Panc1 (cell line): ENCODE measurements around the gene ELK4. TPM values are rescaled to one million over a fixed set of nuclear protein-coding genes. Genes with fewer than 3 reads are reported as not detected.

ENCODE experiments used
- ATAC-seq: fragments of 200-7000 bp; cut with Tn5 transposase; 2 replicates; pipeline ENCODE4 v1.9.1; 2020; ENCODE audit warnings: mild to moderate bottlenecking, moderate library complexity
- BruUV-seq: library from RNA; stranded (reverse); fragments of 400-500 nt; replicated peaks from 2 replicates; lab custom pipeline; 2021; lab: Mats Ljungman, UMichigan
- CTCF ChIA-PET: fragments of 300-600 bp; sonication (Branson Sonifier 250); formaldehyde crosslinking; loops from one replicate; lab custom pipeline; 2022; ENCODE audit warnings: antibody characterized with exemption; lab: Charles Lee
- POLR2A ChIA-PET: fragments of 300-600 bp; sonication (Branson Sonifier 250); formaldehyde crosslinking; loops from one replicate; lab custom pipeline; 2022; ENCODE audit warnings: antibody characterized with exemption; lab: Charles Lee
- DNase-seq: peaks from one replicate; pipeline ENCODE4 v3.0.0-alpha.2; 2010; ENCODE audit warnings: low read depth, low spot score
- H3K27ac ChIP-seq: 2 replicates; pipeline ENCODE4 v1.5.1; 2011; ENCODE audit warnings: mild to moderate bottlenecking, low read length, inconsistent platforms
- H3K27me3 ChIP-seq: fragments of 200-500 bp; sonication (Bioruptor generic); 2 replicates; pipeline ENCODE4 v1.6.0; 2014; ENCODE audit warnings: low read length, inconsistent platforms; ENCODE audit not compliant: control insufficient read depth, insufficient read depth
- H3K36me3 ChIP-seq: fragments of 200-500 bp; sonication (Bioruptor generic); 2 replicates; pipeline ENCODE4 v1.5.1; 2014; ENCODE audit warnings: inconsistent platforms, mild to moderate bottlenecking, low read length, moderate library complexity; ENCODE audit not compliant: control insufficient read depth, insufficient read depth
- H3K4me1 ChIP-seq: 2 replicates; pipeline ENCODE4 v1.5.1; 2011; ENCODE audit warnings: inconsistent platforms, mild to moderate bottlenecking, low read length, moderate library complexity; ENCODE audit not compliant: control insufficient read depth, insufficient read depth
- H3K4me3 ChIP-seq, 2 experiments: 2 replicates each; pipeline ENCODE4 v1.5.1; 2011 to 2012; ENCODE audit warnings: low read depth in 2 of 2, low read length in 2 of 2, mild to moderate bottlenecking in 2 of 2, inconsistent platforms in 1 of 2, moderate library complexity in 1 of 2
- H3K9me3 ChIP-seq: fragments of 200-500 bp; sonication (Bioruptor generic); 2 replicates; pipeline ENCODE4 v1.5.1; 2014; ENCODE audit warnings: low read depth, mild to moderate bottlenecking, inconsistent platforms, low read length, moderate library complexity; ENCODE audit not compliant: control insufficient read depth, insufficient read depth
- POLR2AphosphoS5 ChIP-seq: IDR thresholded peaks from 2 replicates; pipeline ENCODE4 v1.6.1; 2012; ENCODE audit warnings: mild to moderate bottlenecking, low read depth, low read length, moderate library complexity
- SIN3A ChIP-seq: IDR thresholded peaks from 2 replicates; pipeline ENCODE4 v1.6.1; 2012; ENCODE audit warnings: low read depth, mild to moderate bottlenecking, low read length, moderate library complexity, borderline replicate concordance; ENCODE audit not compliant: insufficient read depth
- TCF7L2 ChIP-seq: IDR thresholded peaks from 2 replicates; pipeline ENCODE4 v1.6.1; 2011; ENCODE audit warnings: mild to moderate bottlenecking, low read depth, low read length, inconsistent platforms
- in situ Hi-C: cut with HindIII; loops from 2 replicates; pipeline ENCODE4 v1.10.0; 2016; ENCODE audit warnings: low sequenced_read_pairs, low pct_unique_long_range_greater_than_20kb
- intact Hi-C: fragments of 100-400 bp; cut with micrococcal nuclease; formaldehyde crosslinking; loops from one replicate; pipeline ENCODE4 v1.10.0; 2022; ENCODE audit not compliant: unreplicated experiment
- total RNA-seq: library from RNA; stranded (reverse); gene quantifications from one replicate; pipeline ENCODE4 v1.2.1, GENCODE V29; 2021; ENCODE audit not compliant: unreplicated experiment
- TF ChIP-seq, protein P1 (sequence below): fragments of 450-650 bp; IDR thresholded peaks from 2 replicates; pipeline ENCODE4 v1.5.1; 2017; ENCODE audit warnings: mild to moderate bottlenecking
- TF ChIP-seq, protein P2 (sequence below), 2 experiments: IDR thresholded peaks; 2 replicates each; pipeline ENCODE4 v1.6.1; 2011 to 2012; ENCODE audit warnings: low read depth in 2 of 2, control low read depth in 1 of 2, low read length in 1 of 2, mild to moderate bottlenecking in 1 of 2, moderate library complexity in 1 of 2; ENCODE audit not compliant: insufficient read depth in 1 of 2

The ELK4 gene
- total RNA-seq, 1 experiment from 2014 or later = 54.6 TPM

- peaks cover 18% of the 10 kb centered on the region for H3K4me1 ChIP-seq
- ChIA-PET CTCF (interaction anchor here (0.6 to 1.6 kb wide), 3 partner anchors 18 to 372 kb away, joined by 3 to 4 read pairs (median 3); no protein-coding TSS in a partner anchor), POLR2A (no interaction called here)
- no peaks in the 10 kb centered on the region for H3K27me3 ChIP-seq
- no TSS peak for BruUV-seq
- in situ Hi-C loops (no loop called here), intact Hi-C loops (no loop called here)
- H3K27ac ChIP-seq = no peak overlapping the region
- ATAC-seq = no peak
- no peak for DNase-seq
- no peaks in the 10 kb centered on the region for H3K9me3 ChIP-seq
- no peak overlapping the region for H3K4me3 ChIP-seq
- no peaks in the 10 kb centered on the region for H3K36me3 ChIP-seq
- TF ChIP-seq SIN3A = no peak
- TF ChIP-seq, protein P1, sequence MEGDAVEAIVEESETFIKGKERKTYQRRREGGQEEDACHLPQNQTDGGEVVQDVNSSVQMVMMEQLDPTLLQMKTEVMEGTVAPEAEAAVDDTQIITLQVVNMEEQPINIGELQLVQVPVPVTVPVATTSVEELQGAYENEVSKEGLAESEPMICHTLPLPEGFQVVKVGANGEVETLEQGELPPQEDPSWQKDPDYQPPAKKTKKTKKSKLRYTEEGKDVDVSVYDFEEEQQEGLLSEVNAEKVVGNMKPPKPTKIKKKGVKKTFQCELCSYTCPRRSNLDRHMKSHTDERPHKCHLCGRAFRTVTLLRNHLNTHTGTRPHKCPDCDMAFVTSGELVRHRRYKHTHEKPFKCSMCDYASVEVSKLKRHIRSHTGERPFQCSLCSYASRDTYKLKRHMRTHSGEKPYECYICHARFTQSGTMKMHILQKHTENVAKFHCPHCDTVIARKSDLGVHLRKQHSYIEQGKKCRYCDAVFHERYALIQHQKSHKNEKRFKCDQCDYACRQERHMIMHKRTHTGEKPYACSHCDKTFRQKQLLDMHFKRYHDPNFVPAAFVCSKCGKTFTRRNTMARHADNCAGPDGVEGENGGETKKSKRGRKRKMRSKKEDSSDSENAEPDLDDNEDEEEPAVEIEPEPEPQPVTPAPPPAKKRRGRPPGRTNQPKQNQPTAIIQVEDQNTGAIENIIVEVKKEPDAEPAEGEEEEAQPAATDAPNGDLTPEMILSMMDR = no peak
Measured at GRCh38 chr1:205677167-205677566, 45.4 kb upstream of the ELK4 start.

DNA sequence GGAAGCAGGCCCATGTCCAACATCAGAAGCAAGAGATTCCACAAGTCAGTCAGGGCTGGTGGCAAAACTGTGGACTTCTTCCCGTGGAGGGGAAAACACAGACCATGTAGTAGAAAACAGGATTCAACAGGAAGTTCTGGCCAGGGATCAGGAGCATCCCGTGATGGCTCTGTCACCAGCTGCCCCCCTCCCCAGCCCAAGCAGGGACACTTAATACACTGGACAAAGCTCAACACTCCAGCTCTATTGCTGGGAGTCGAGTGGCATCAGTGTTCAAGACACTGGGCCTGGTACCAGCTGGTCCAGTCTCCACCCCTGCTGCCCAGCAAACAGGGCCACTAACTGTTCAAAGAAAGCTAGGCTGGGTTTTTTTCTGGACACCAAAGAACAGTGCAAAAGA, 44.8 kb upstream of the ELK4 start:
- TF ChIP-seq TCF7L2 (no peak), SIN3A (no peak), POLR2AphosphoS5 (no peak)
- TF ChIP-seq, protein P1 = no peak
- TF ChIP-seq, protein P2, sequence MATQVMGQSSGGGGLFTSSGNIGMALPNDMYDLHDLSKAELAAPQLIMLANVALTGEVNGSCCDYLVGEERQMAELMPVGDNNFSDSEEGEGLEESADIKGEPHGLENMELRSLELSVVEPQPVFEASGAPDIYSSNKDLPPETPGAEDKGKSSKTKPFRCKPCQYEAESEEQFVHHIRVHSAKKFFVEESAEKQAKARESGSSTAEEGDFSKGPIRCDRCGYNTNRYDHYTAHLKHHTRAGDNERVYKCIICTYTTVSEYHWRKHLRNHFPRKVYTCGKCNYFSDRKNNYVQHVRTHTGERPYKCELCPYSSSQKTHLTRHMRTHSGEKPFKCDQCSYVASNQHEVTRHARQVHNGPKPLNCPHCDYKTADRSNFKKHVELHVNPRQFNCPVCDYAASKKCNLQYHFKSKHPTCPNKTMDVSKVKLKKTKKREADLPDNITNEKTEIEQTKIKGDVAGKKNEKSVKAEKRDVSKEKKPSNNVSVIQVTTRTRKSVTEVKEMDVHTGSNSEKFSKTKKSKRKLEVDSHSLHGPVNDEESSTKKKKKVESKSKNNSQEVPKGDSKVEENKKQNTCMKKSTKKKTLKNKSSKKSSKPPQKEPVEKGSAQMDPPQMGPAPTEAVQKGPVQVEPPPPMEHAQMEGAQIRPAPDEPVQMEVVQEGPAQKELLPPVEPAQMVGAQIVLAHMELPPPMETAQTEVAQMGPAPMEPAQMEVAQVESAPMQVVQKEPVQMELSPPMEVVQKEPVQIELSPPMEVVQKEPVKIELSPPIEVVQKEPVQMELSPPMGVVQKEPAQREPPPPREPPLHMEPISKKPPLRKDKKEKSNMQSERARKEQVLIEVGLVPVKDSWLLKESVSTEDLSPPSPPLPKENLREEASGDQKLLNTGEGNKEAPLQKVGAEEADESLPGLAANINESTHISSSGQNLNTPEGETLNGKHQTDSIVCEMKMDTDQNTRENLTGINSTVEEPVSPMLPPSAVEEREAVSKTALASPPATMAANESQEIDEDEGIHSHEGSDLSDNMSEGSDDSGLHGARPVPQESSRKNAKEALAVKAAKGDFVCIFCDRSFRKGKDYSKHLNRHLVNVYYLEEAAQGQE (IDR thresholded peaks at IDR 0.05; ENCODE audit: insufficient read depth in 1 of 2, low read depth in 2 of 2, low read length in 1 of 2) = no peak
- no peak overlapping the region for H3K4me3 ChIP-seq
- no peaks in the 10 kb centered on the region for H3K27me3 ChIP-seq
- DNase-seq (no peak), ATAC-seq (no peak)
- POLR2A ChIA-PET = no interaction called here
- BruUV-seq = no TSS peak
- intact Hi-C loops (no loop called here), in situ Hi-C loops (no loop called here)
- no peaks in the 10 kb centered on the region for H3K9me3 ChIP-seq
- H3K36me3 ChIP-seq = no peaks in the 10 kb centered on the region
- CTCF ChIA-PET = interaction anchor here (1.6 kb wide), 1 partner anchor 18 kb away, joined by 3 read pairs; no protein-coding TSS in a partner anchor
- no peak overlapping the region for H3K27ac ChIP-seq
- peaks cover 24% of the 10 kb centered on the region for H3K4me1 ChIP-seq

GRCh38 chr1:205676002-205676401, 44.2 kb upstream of the ELK4 start:
- Histone ChIP-seq H3K4me1 (peaks cover 29% of the 10 kb centered on the region), H3K27ac (no peak overlapping the region), H3K9me3 (no peaks in the 10 kb centered on the region), H3K27me3 (no peaks in the 10 kb centered on the region), H3K36me3 (no peaks in the 10 kb centered on the region), H3K4me3 (no peak overlapping the region)
- DNase-seq (no peak), ATAC-seq (no peak)
- ChIA-PET CTCF (no interaction called here), POLR2A (no interaction called here)
- no TSS peak for BruUV-seq
- intact Hi-C loops (no loop called here), in situ Hi-C loops (no loop called here)
- TF ChIP-seq POLR2AphosphoS5 = no peak
